Activated B cell treated with CpG ODN at 0.5 μM for 24 hours (primary cell): ENCODE results near the gene SPSB1. TPM values are rescaled to one million over a fixed set of nuclear protein-coding genes. Genes with fewer than 3 reads are reported as not detected.

Source experiments
- ATAC-seq: fragments of 200-7000 bp; cut with Tn5 transposase; one replicate; pipeline ENCODE4 v1.10.0; 2021; ENCODE audit warnings: low read depth, mild to moderate bottlenecking, moderate library complexity
- CTCF ChIA-PET: fragments of 350-600 bp; sonication (Branson Sonifier 250); formaldehyde crosslinking; loops from one replicate; lab custom pipeline; 2021; ENCODE audit warnings: antibody characterized with exemption; lab: Charles Lee
- POLR2A ChIA-PET: fragments of 350-600 bp; sonication (Branson Sonifier 250); formaldehyde crosslinking; loops from one replicate; lab custom pipeline; 2021; ENCODE audit warnings: antibody characterized with exemption; lab: Charles Lee
- DNase-seq: peaks from one replicate; pipeline ENCODE4 v3.0.0; 2022
- H3K27ac Mint-ChIP-seq: one replicate; pipeline ENCODE4 v1.8.0; 2020; ENCODE audit warnings: mixed read lengths
- H3K27me3 Mint-ChIP-seq: one replicate; pipeline ENCODE4 v1.8.0; 2021; ENCODE audit warnings: mixed read lengths
- H3K36me3 Mint-ChIP-seq: one replicate; pipeline ENCODE4 v1.8.0; 2021; ENCODE audit warnings: low read depth, mixed read lengths
- H3K4me1 Mint-ChIP-seq: one replicate; pipeline ENCODE4 v1.8.0; 2021; ENCODE audit warnings: mixed read lengths
- H3K4me3 Mint-ChIP-seq: one replicate; pipeline ENCODE4 v1.8.0; 2020; ENCODE audit warnings: mild to moderate bottlenecking, mixed read lengths
- H3K9me3 Mint-ChIP-seq: one replicate; pipeline ENCODE4 v1.8.0; 2020; ENCODE audit warnings: mixed read lengths
- CTCF ChIP-seq: fragments of 200-600 bp; IDR thresholded peaks from one replicate; pipeline ENCODE4 v1.8.0; 2022; ENCODE audit warnings: antibody characterized with exemption, mild to moderate bottlenecking
- intact Hi-C: fragments of 100-400 bp; cut with micrococcal nuclease; formaldehyde crosslinking; loops from one replicate; pipeline ENCODE4 v1.15.1; 2024
- total RNA-seq: library from RNA; stranded (reverse); gene quantifications from 2 replicates; pipeline ENCODE4 v1.2.3, GENCODE V29; 2022

The SPSB1 gene
- total RNA-seq, 1 donor from 2014 or later: 6.1 TPM

- peak overlapping the region; percentile 47 for H3K27ac Mint-ChIP-seq
- ATAC-seq (no peak), DNase-seq (no peak)
- intact Hi-C loops: no loop called here
- ChIA-PET CTCF (interaction anchor here (1.6 kb wide), 1 partner anchor 49 kb away, joined by 6 read pairs; no protein-coding TSS in a partner anchor), POLR2A (interaction anchor here (0.6 to 1.3 kb wide), 2 partner anchors 21 to 58 kb away, joined by 8 to 13 read pairs; no protein-coding TSS in a partner anchor)
- no peak overlapping the region for H3K4me3 Mint-ChIP-seq
- H3K27me3 Mint-ChIP-seq: no peaks in the 10 kb centered on the region
- H3K9me3 Mint-ChIP-seq: no peaks in the 10 kb centered on the region
- H3K4me1 Mint-ChIP-seq: peaks cover 19% of the 10 kb centered on the region
- H3K36me3 Mint-ChIP-seq: no peaks in the 10 kb centered on the region
- no peak for TF ChIP-seq CTCF
Observed at GRCh38 chr1:9406111-9406510, 113.4 kb downstream of the SPSB1 start.

DNA sequence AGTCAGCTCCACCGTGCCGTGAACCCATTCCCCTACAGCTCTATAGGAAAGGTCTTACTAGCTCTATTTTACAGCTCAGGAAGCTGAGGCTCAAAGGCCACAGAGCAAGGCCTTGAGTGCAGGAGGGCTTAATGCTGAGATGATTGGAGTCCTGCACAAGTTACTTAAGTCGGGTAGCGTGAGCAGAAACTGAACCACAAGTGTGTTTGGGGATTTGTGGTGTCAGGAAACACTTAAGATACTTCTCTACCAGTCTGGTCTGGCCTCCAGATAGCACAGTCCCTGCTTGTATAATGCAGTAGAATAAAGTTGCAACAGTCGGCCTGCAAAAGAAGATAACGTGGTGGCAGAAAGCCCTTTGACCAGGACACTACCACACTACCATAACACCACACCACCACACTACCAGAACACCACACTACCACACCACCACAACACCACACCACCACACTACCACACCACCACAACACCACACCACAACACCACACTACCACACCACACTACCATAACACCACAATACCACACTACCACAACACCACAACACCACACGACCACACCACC is 118.1 kb downstream of the SPSB1 start:
- POLR2A ChIA-PET: interaction anchor here (0.6 to 5.6 kb wide), 4 partner anchors 11 to 121 kb away, joined by 4 to 191 read pairs (median 8); no protein-coding TSS in a partner anchor
- DNase-seq: no peak

GRCh38 chr1:9413071-9413876 is 120.6 kb downstream of the SPSB1 start:
- CTCF ChIA-PET: interaction anchor here (0.8 to 2.6 kb wide), 5 partner anchors 8 to 124 kb away, joined by 3 to 22 read pairs (median 6); no protein-coding TSS in a partner anchor
- DNase-seq: peak; percentile 54
- POLR2A ChIA-PET: interaction anchor here (0.6 to 5.6 kb wide), 9 partner anchors 10 to 241 kb away, joined by 3 to 191 read pairs (median 5); no protein-coding TSS in a partner anchor
- Mint-ChIP-seq H3K27me3 (no peaks in the 10 kb centered on the region), H3K4me3 (peak overlapping the region; percentile 57), H3K27ac (peak overlapping the region; percentile 84), H3K36me3 (no peaks in the 10 kb centered on the region), H3K9me3 (no peaks in the 10 kb centered on the region), H3K4me1 (peaks cover 56% of the 10 kb centered on the region)
- no peak for TF ChIP-seq CTCF
- intact Hi-C loops: loop anchor here (1.0 to 5.0 kb wide), 4 partner anchors 13 to 120 kb away; partner anchors contain the start of gene SPSB1
- peak; percentile 76 for ATAC-seq

More for the DNA sequence above, 118.1 kb downstream of the SPSB1 start:
- CTCF ChIA-PET: no interaction called here
- no peaks in the 10 kb centered on the region for H3K9me3 Mint-ChIP-seq
- peak overlapping the region; percentile 3 for H3K4me3 Mint-ChIP-seq
- peaks cover 43% of the 10 kb centered on the region for H3K4me1 Mint-ChIP-seq
- no peaks in the 10 kb centered on the region for H3K27me3 Mint-ChIP-seq
- ATAC-seq: peak; percentile 46
- no peaks in the 10 kb centered on the region for H3K36me3 Mint-ChIP-seq
- TF ChIP-seq CTCF: no peak
- peak overlapping the region; percentile 67 for H3K27ac Mint-ChIP-seq
- intact Hi-C loops: loop anchor here (5.0 kb wide), 2 partner anchors 46 to 49 kb away; no protein-coding TSS in a partner anchor

GRCh38 chr1:9413877-9414213 is 121.2 kb downstream of the SPSB1 start:
- Mint-ChIP-seq H3K4me1 (peaks cover 60% of the 10 kb centered on the region), H3K9me3 (no peaks in the 10 kb centered on the region), H3K36me3 (no peaks in the 10 kb centered on the region), H3K27me3 (no peaks in the 10 kb centered on the region), H3K27ac (peak overlapping the region; percentile 84), H3K4me3 (peak overlapping the region; percentile 57)
- CTCF ChIA-PET: interaction anchor here (1.1 to 2.6 kb wide), 2 partner anchors 11 to 42 kb away, joined by 6 to 22 read pairs; no protein-coding TSS in a partner anchor
- no peak for TF ChIP-seq CTCF
- ATAC-seq (no peak), DNase-seq (no peak)
- intact Hi-C loops: loop anchor here (1.0 to 5.0 kb wide), 4 partner anchors 12 to 121 kb away; partner anchors contain the start of gene SPSB1
- POLR2A ChIA-PET: interaction anchor here (1.0 to 5.6 kb wide), 3 partner anchors 11 to 14 kb away, joined by 9 to 191 read pairs (median 9); no protein-coding TSS in a partner anchor
